Naive B cell (primary cell): Measurements from ENCODE around the gene SH3BP5. TPM values are rescaled to one million over a fixed set of nuclear protein-coding genes. Genes with fewer than 3 reads are reported as not detected.
A peak's percentile ranks its signal among the peaks of the same experiment; 100 is the strongest.

Experiments used
- ATAC-seq, 2 donors: fragments of 150-1000 bp; cut with Tn5 transposase; 2 replicates each; pipeline ENCODE4 v1.10.0; 2021; ENCODE audit warnings: low read depth in 2 of 2, mild to moderate bottlenecking in 2 of 2, moderate library complexity in 2 of 2
- DNase-seq: peaks from one replicate; pipeline ENCODE4 v3.0.0; 2022
- H3K27ac Mint-ChIP-seq, 6 donors: one replicate each; pipeline ENCODE4 v1.8.0; 2020 to 2022; ENCODE audit warnings: mild to moderate bottlenecking in 6 of 6, mixed read lengths in 6 of 6, moderate library complexity in 5 of 6, inconsistent platforms in 2 of 6
- H3K27me3 Mint-ChIP-seq, 3 donors: one replicate each; pipeline ENCODE4 v1.8.0; 2021 to 2022; ENCODE audit warnings: mixed read lengths in 3 of 3, mild to moderate bottlenecking in 1 of 3
- H3K36me3 Mint-ChIP-seq, 2 donors: one replicate each; pipeline ENCODE4 v1.8.0; 2020 to 2022; ENCODE audit warnings: mixed read lengths in 2 of 2, inconsistent platforms in 1 of 2, mild to moderate bottlenecking in 1 of 2
- H3K4me1 Mint-ChIP-seq, 3 donors: one replicate each; pipeline ENCODE4 v1.8.0; 2020 to 2022; ENCODE audit warnings: mixed read lengths in 3 of 3, inconsistent platforms in 1 of 3, mild to moderate bottlenecking in 1 of 3, moderate library complexity in 1 of 3
- H3K4me3 Mint-ChIP-seq, 8 donors: one replicate each; pipeline ENCODE4 v1.8.0; 2020 to 2022; ENCODE audit warnings: mild to moderate bottlenecking in 8 of 8, mixed read lengths in 8 of 8, moderate library complexity in 8 of 8, inconsistent platforms in 2 of 8
- H3K9me3 Mint-ChIP-seq, 7 donors: one replicate each; pipeline ENCODE4 v1.8.0; 2020 to 2022; ENCODE audit warnings: mixed read lengths in 7 of 7, mild to moderate bottlenecking in 5 of 7, inconsistent platforms in 2 of 7, moderate library complexity in 1 of 7
- polyA plus RNA-seq, 6 donors: library from polyadenylated mRNA; unstranded; fragments of 300-500 nt; fragmentation: Illumina TruSeq; gene quantifications; one replicate each; pipeline ENCODE4 v1.2.3, GENCODE V29; 2021; ENCODE audit warnings: low read depth in 6 of 6

Gene SH3BP5
- polyA plus RNA-seq, 6 donors from 2014 or later, result 71.3 to 177 (median 131) TPM

GRCh38 chr3:15300323-15301078 is 31.9 kb downstream of the SH3BP5 start:
- DNase-seq (no peak), ATAC-seq (peak in 1 of 2 donors; percentile 46)
- H3K9me3 Mint-ChIP-seq, result peaks cover 0 to 3% (median 0%) of the 10 kb centered on the region in 7 donors
- H3K4me1 Mint-ChIP-seq, result peaks cover 54 to 96% (median 70%) of the 10 kb centered on the region in 3 donors
- peak overlapping the region; percentile 24 to 93 (median 85) for H3K27ac Mint-ChIP-seq
- no peaks in the 10 kb centered on the region for H3K27me3 Mint-ChIP-seq
- H3K36me3 Mint-ChIP-seq, result peaks cover 29 to 44% of the 10 kb centered on the region in 2 donors
- peak overlapping the region in 6 of 8 donors; percentile 21 to 75 (median 52) for H3K4me3 Mint-ChIP-seq

GRCh38 chr3:15299036-15299435 is 33.4 kb downstream of the SH3BP5 start:
- Mint-ChIP-seq H3K36me3 (peaks cover 29 to 44% of the 10 kb centered on the region in 2 donors), H3K4me3 (peak overlapping the region in 2 of 8 donors; percentile 7 to 10), H3K9me3 (no peaks in the 10 kb centered on the region), H3K27me3 (no peaks in the 10 kb centered on the region), H3K4me1 (peaks cover 65 to 97% (median 74%) of the 10 kb centered on the region in 3 donors), H3K27ac (peak overlapping the region in 4 of 6 donors; percentile 7 to 74 (median 18))
- no peak for DNase-seq
- no peak for ATAC-seq

GRCh38 chr3:15298504-15298903 is 33.9 kb downstream of the SH3BP5 start:
- Mint-ChIP-seq H3K9me3 (no peaks in the 10 kb centered on the region), H3K4me1 (peaks cover 66 to 97% (median 76%) of the 10 kb centered on the region in 3 donors), H3K36me3 (peaks cover 28 to 38% of the 10 kb centered on the region in 2 donors), H3K27ac (peak overlapping the region; percentile 7 to 74 (median 25)), H3K4me3 (peak overlapping the region in 3 of 8 donors; percentile 6 to 10 (median 7)), H3K27me3 (no peaks in the 10 kb centered on the region)
- no peak for ATAC-seq
- DNase-seq, result no peak

GRCh38 chr3:15297608-15298350 is 34.6 kb downstream of the SH3BP5 start:
- no peak for DNase-seq
- ATAC-seq, result no peak
- Mint-ChIP-seq H3K4me3 (no peak overlapping the region), H3K36me3 (peaks cover 21 to 31% of the 10 kb centered on the region in 2 donors), H3K9me3 (no peaks in the 10 kb centered on the region), H3K27me3 (no peaks in the 10 kb centered on the region), H3K27ac (peak overlapping the region in 5 of 6 donors; percentile 14 to 86 (median 35)), H3K4me1 (peaks cover 70 to 97% (median 80%) of the 10 kb centered on the region in 3 donors)

GRCh38 chr3:15295506-15295905 is 36.9 kb downstream of the SH3BP5 start:
- H3K27ac Mint-ChIP-seq, result peak overlapping the region; percentile 64 to 96 (median 92)
- peak overlapping the region in 7 of 8 donors; percentile 16 to 85 (median 30) for H3K4me3 Mint-ChIP-seq
- peaks cover 8 to 10% of the 10 kb centered on the region in 2 donors for H3K36me3 Mint-ChIP-seq
- no peaks in the 10 kb centered on the region for H3K27me3 Mint-ChIP-seq
- peaks cover 68 to 98% (median 76%) of the 10 kb centered on the region in 3 donors for H3K4me1 Mint-ChIP-seq
- DNase-seq, result no peak
- H3K9me3 Mint-ChIP-seq, result no peaks in the 10 kb centered on the region
- ATAC-seq, result peak in 1 of 2 donors; percentile 7

- Mint-ChIP-seq H3K27me3 (no peaks in the 10 kb centered on the region), H3K4me3 (peak overlapping the region; percentile 14 to 90 (median 60)), H3K27ac (peak overlapping the region; percentile 83 to 96 (median 95)), H3K4me1 (peaks cover 65 to 98% (median 72%) of the 10 kb centered on the region in 3 donors), H3K36me3 (peaks cover 6 to 8% of the 10 kb centered on the region in 2 donors), H3K9me3 (no peaks in the 10 kb centered on the region)
- DNase-seq (peak; percentile 27), ATAC-seq (peak; percentile 21 to 22)
Measured at GRCh38 chr3:15294929-15295328, 37.5 kb downstream of the SH3BP5 start.

GRCh38 chr3:15292765-15293522 is 39.4 kb downstream of the SH3BP5 start:
- H3K4me1 Mint-ChIP-seq, result peaks cover 74 to 100% (median 84%) of the 10 kb centered on the region in 3 donors
- H3K36me3 Mint-ChIP-seq, result no peaks in the 10 kb centered on the region
- ATAC-seq, result no peak
- no peak for DNase-seq
- H3K27ac Mint-ChIP-seq, result peak overlapping the region; percentile 87 to 98 (median 96)
- no peaks in the 10 kb centered on the region for H3K27me3 Mint-ChIP-seq
- H3K4me3 Mint-ChIP-seq, result peak overlapping the region in 7 of 8 donors; percentile 65 to 91 (median 84)
- no peaks in the 10 kb centered on the region for H3K9me3 Mint-ChIP-seq

- Mint-ChIP-seq H3K27ac (peak overlapping the region; percentile 87 to 98 (median 96)), H3K4me3 (peak overlapping the region; percentile 65 to 91 (median 82)), H3K36me3 (no peaks in the 10 kb centered on the region), H3K4me1 (peaks cover 70 to 100% (median 79%) of the 10 kb centered on the region in 3 donors), H3K27me3 (no peaks in the 10 kb centered on the region), H3K9me3 (no peaks in the 10 kb centered on the region)
- ATAC-seq, result peak; percentile 90 to 91
- DNase-seq, result peak; percentile 83
Measured at GRCh38 chr3:15291589-15292541, 40.5 kb downstream of the SH3BP5 start.

- no peak for DNase-seq
- peaks cover 64 to 100% (median 80%) of the 10 kb centered on the region in 3 donors for H3K4me1 Mint-ChIP-seq
- no peaks in the 10 kb centered on the region for H3K9me3 Mint-ChIP-seq
- no peaks in the 10 kb centered on the region for H3K27me3 Mint-ChIP-seq
- peak overlapping the region; percentile 39 to 91 (median 66) for H3K4me3 Mint-ChIP-seq
- H3K27ac Mint-ChIP-seq, result peak overlapping the region; percentile 69 to 98 (median 92)
- no peak for ATAC-seq
- peaks cover 3% of the 10 kb centered on the region in 2 donors for H3K36me3 Mint-ChIP-seq
Measured at GRCh38 chr3:15290736-15291135, 41.6 kb downstream of the SH3BP5 start.

- Mint-ChIP-seq H3K27ac (peak overlapping the region in 5 of 6 donors; percentile 87 to 95 (median 90)), H3K4me1 (peaks cover 58 to 99% (median 77%) of the 10 kb centered on the region in 3 donors), H3K27me3 (no peaks in the 10 kb centered on the region), H3K4me3 (peak overlapping the region in 6 of 8 donors; percentile 7 to 78 (median 66)), H3K9me3 (no peaks in the 10 kb centered on the region), H3K36me3 (peaks cover 6 to 7% of the 10 kb centered on the region in 2 donors)
- no peak for ATAC-seq
- no peak for DNase-seq
Measured at GRCh38 chr3:15289661-15290060, 42.7 kb downstream of the SH3BP5 start.

GRCh38 chr3:15288331-15289035 is 43.9 kb downstream of the SH3BP5 start:
- H3K27ac Mint-ChIP-seq, result peak overlapping the region in 5 of 6 donors; percentile 1 to 87 (median 77)
- DNase-seq, result no peak

More at GRCh38 chr3:15288331-15289035, 43.9 kb downstream of the SH3BP5 start:
- Mint-ChIP-seq H3K9me3 (no peaks in the 10 kb centered on the region), H3K36me3 (peaks cover 6 to 7% of the 10 kb centered on the region in 2 donors), H3K4me1 (peaks cover 61 to 99% (median 78%) of the 10 kb centered on the region in 3 donors), H3K4me3 (peak overlapping the region in 3 of 8 donors; percentile 24 to 41 (median 34)), H3K27me3 (no peaks in the 10 kb centered on the region)
- ATAC-seq, result no peak
